CD8-positive, alpha-beta memory T cell (primary cell): Measurements from ENCODE around the gene MARK4. TPM values are rescaled to one million over a fixed set of nuclear protein-coding genes. Genes with fewer than 3 reads are reported as not detected.

Source experiments
- CTCF ChIA-PET: fragments of 350-600 bp; sonication (Branson Sonifier 250); formaldehyde crosslinking; loops from one replicate; lab custom pipeline; 2021; ENCODE audit warnings: antibody characterized with exemption; lab: Charles Lee
- POLR2A ChIA-PET: fragments of 350-600 bp; sonication (Branson Sonifier 250); formaldehyde crosslinking; loops from one replicate; lab custom pipeline; 2021; ENCODE audit warnings: antibody characterized with exemption; lab: Charles Lee
- DNase-seq, 5 donors: peaks; one replicate each; pipeline versions ENCODE4 v3.0.0 to v3.0.0-alpha.2; 2020 to 2022; ENCODE audit warnings: mixed read lengths in 1 of 5
- H3K27ac ChIP-seq: one replicate; pipeline ENCODE4 v1.7.0; 2013; ENCODE audit warnings: low read depth, mild to moderate bottlenecking, low read length, moderate library complexity
- H3K27me3 ChIP-seq: 2 replicates; pipeline ENCODE4 v1.7.0; 2013; ENCODE audit warnings: low read length, mild to moderate bottlenecking; ENCODE audit not compliant: insufficient read depth, poor library complexity, severe bottlenecking
- H3K36me3 ChIP-seq: 2 replicates; pipeline ENCODE4 v1.7.0; 2013; ENCODE audit warnings: mild to moderate bottlenecking, low read length, moderate library complexity; ENCODE audit not compliant: insufficient read depth
- H3K4me1 ChIP-seq: 2 replicates; pipeline ENCODE4 v1.7.0; 2013; ENCODE audit warnings: mild to moderate bottlenecking, low read length, moderate library complexity; ENCODE audit not compliant: insufficient read depth
- H3K4me3 ChIP-seq: 2 replicates; pipeline ENCODE4 v1.7.0; 2013; ENCODE audit warnings: mild to moderate bottlenecking, low read length
- H3K9me3 ChIP-seq: 2 replicates; pipeline ENCODE4 v1.7.0; 2013; ENCODE audit warnings: mild to moderate bottlenecking, low read length
- H3K27ac Mint-ChIP-seq, 8 donors: one replicate each; pipeline ENCODE4 v1.8.0; 2020 to 2021; ENCODE audit warnings: mixed read lengths in 8 of 8, mild to moderate bottlenecking in 6 of 8, inconsistent platforms in 3 of 8, moderate library complexity in 3 of 8
- H3K27me3 Mint-ChIP-seq, 2 donors: one replicate each; pipeline ENCODE4 v1.8.0; 2020 to 2021; ENCODE audit warnings: mixed read lengths in 2 of 2, mild to moderate bottlenecking in 1 of 2, moderate library complexity in 1 of 2
- H3K36me3 Mint-ChIP-seq, 3 donors: one replicate each; pipeline ENCODE4 v1.8.0; 2020 to 2021; ENCODE audit warnings: mixed read lengths in 3 of 3, inconsistent platforms in 1 of 3, mild to moderate bottlenecking in 1 of 3
- H3K4me1 Mint-ChIP-seq, 3 donors: one replicate each; pipeline ENCODE4 v1.8.0; 2020 to 2021; ENCODE audit warnings: mixed read lengths in 3 of 3, inconsistent platforms in 1 of 3, mild to moderate bottlenecking in 1 of 3
- H3K4me3 Mint-ChIP-seq, 7 donors: one replicate each; pipeline ENCODE4 v1.8.0; 2020 to 2021; ENCODE audit warnings: mixed read lengths in 7 of 7, mild to moderate bottlenecking in 6 of 7, moderate library complexity in 4 of 7, inconsistent platforms in 2 of 7
- H3K9me3 Mint-ChIP-seq, 5 donors: one replicate each; pipeline ENCODE4 v1.8.0; 2020 to 2022; ENCODE audit warnings: mixed read lengths in 5 of 5, mild to moderate bottlenecking in 3 of 5, moderate library complexity in 2 of 5, inconsistent platforms in 1 of 5
- polyA plus RNA-seq: library from polyadenylated mRNA; unstranded; fragments of 300-500 nt; fragmentation: Illumina TruSeq; gene quantifications from one replicate; pipeline ENCODE4 v1.2.3, GENCODE V29; 2021
- total RNA-seq, 2 experiments: library from RNA; stranded (reverse); gene quantifications; one replicate each; pipeline ENCODE4 v1.2.3, GENCODE V29; 2021

MARK4 gene
- total and polyA plus RNA-seq, 3 experiments from 2014 or later, result 2.6 to 21.2 (median 20.2) TPM

DNA sequence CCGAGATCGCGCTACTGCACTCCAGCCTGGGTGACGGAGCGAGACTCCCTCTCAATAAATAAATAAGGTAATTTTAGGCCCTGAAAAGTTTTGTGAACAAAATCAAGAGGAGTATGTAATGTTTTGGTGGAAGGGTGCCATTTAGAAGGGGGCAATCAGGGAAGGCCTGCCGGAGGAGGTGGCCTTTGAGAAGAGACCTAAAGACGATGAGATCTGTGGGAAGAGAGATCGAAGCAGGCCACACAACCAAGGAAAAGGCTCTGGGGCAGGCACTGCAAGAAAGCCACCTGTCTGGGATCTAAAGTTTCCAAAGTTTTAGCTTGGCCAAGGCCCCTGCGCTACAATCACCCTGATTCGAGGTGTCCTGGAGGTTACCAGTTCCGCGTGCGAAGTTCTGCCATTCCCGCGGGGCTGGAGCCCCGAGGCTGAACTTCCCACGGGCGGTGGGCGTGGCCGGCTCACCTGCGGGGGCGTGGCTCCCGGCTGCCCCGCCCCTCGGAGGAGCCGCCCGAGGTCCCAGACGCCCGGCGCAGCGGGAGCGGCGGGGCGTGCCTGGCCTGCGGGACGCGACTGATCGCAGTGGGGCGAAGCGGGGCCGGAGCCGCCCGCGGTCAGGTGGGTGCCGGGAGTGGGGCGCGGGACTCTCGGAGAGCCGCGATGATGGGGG is 89.3 kb downstream of the MARK4 start, which contains the start of gene KLC3:
Gene KLC3, plus strand, starts transcription at position 519 of the 667 bp plus-strand sequence. CDS start 4,792 bp downstream, outside the sequence.
- peaks cover 17 to 42% of the 10 kb centered on the region in 2 donors for H3K27me3 Mint-ChIP-seq
- no peaks in the 10 kb centered on the region for H3K9me3 ChIP-seq
- H3K4me3 ChIP-seq, result no peak within 1 kb of the TSS
- no peaks in the 10 kb centered on the region for H3K36me3 Mint-ChIP-seq
- peaks cover 7 to 9% (median 9%) of the 10 kb centered on the region in 3 donors for H3K4me1 Mint-ChIP-seq
- H3K4me3 Mint-ChIP-seq, result peak within 1 kb of the TSS in 6 of 7 donors; percentile 46 to 73 (median 68)
- no peak within 1 kb of the TSS for H3K27ac ChIP-seq
- peaks cover 13% of the 10 kb centered on the region for H3K27me3 ChIP-seq
- H3K9me3 Mint-ChIP-seq, result no peaks in the 10 kb centered on the region
- POLR2A ChIA-PET, result no interaction called here
- DNase-seq, result peak in 3 of 5 donors; percentile 24 to 34 (median 31)
- no peaks in the 10 kb centered on the region for H3K36me3 ChIP-seq
- peak within 1 kb of the TSS in 1 of 8 donors; percentile 65 for H3K27ac Mint-ChIP-seq
- peaks cover 9% of the 10 kb centered on the region for H3K4me1 ChIP-seq
- CTCF ChIA-PET, result no interaction called here

DNA sequence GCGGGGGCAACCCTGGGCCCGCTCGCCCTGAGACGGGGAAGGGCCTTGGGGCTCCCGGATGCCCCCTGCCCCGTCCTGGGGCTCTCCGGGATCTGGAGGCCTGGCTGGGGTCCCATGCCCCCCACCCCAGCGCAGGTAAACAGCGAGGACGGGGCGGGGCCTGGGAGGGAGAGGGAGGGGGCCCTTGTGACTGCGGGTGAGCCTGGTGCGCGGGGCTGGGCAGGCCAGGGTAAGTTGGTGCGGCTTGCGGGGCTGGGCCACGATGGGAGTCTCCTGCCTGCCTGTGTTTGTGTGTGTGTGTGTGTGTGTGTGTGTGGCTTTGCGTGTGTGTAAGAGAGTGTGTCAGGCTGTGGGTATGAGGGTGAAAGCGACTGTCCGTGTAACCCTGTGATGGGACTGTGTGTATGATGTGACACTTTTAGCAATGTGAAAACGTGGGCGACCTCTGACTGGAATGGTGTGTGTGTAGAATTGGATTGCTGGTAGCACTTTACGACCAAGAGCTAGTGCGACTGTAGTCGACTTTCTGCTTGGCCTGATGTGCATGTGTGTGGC is 89.9 kb downstream of the MARK4 start:
- H3K27me3 ChIP-seq, result peaks cover 13% of the 10 kb centered on the region
- peaks cover 9% of the 10 kb centered on the region for H3K4me1 ChIP-seq
- H3K27ac Mint-ChIP-seq, result no peak overlapping the region
- no peaks in the 10 kb centered on the region for H3K9me3 Mint-ChIP-seq
- no peak for DNase-seq
- no peak overlapping the region for H3K27ac ChIP-seq
- no peaks in the 10 kb centered on the region for H3K36me3 Mint-ChIP-seq
- H3K9me3 ChIP-seq, result no peaks in the 10 kb centered on the region
- H3K27me3 Mint-ChIP-seq, result peaks cover 21 to 45% of the 10 kb centered on the region in 2 donors
- CTCF ChIA-PET, result no interaction called here
- H3K4me1 Mint-ChIP-seq, result peaks cover 7 to 9% (median 9%) of the 10 kb centered on the region in 3 donors
- H3K4me3 Mint-ChIP-seq, result no peak overlapping the region
- POLR2A ChIA-PET, result no interaction called here
- no peak overlapping the region for H3K4me3 ChIP-seq
- H3K36me3 ChIP-seq, result no peaks in the 10 kb centered on the region

DNA sequence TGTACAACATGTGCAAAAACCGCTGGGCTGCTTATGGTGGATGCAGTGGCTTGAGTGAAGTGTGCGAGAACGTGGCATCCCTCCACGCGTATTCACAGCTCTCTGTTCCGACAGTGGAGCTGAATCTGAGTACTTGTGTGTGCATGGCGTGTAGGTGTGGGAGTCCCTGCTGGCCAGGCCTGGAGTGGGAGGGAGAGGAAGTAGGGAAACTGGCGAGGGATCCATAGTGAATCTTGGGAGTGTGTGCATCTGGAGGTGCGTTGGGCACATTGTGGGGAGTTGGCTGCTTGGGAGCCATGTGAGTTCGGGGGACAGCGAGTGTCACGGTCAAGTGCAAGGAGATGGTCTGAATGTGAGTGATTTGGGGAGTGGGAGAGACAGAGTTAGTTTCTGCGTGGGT is 91.8 kb downstream of the MARK4 start:
- no peak overlapping the region for H3K27ac Mint-ChIP-seq
- POLR2A ChIA-PET, result no interaction called here
- Histone ChIP-seq H3K9me3 (no peaks in the 10 kb centered on the region), H3K4me1 (peaks cover 9% of the 10 kb centered on the region), H3K4me3 (no peak overlapping the region), H3K27me3 (peaks cover 13% of the 10 kb centered on the region), H3K27ac (no peak overlapping the region), H3K36me3 (no peaks in the 10 kb centered on the region)
- H3K4me3 Mint-ChIP-seq, result no peak overlapping the region
- peaks cover 15 to 38% of the 10 kb centered on the region in 2 donors for H3K27me3 Mint-ChIP-seq
- CTCF ChIA-PET, result no interaction called here
- H3K4me1 Mint-ChIP-seq, result peaks cover 7 to 9% (median 9%) of the 10 kb centered on the region in 3 donors
- no peak for DNase-seq
- H3K36me3 Mint-ChIP-seq, result no peaks in the 10 kb centered on the region
- no peaks in the 10 kb centered on the region for H3K9me3 Mint-ChIP-seq

DNA sequence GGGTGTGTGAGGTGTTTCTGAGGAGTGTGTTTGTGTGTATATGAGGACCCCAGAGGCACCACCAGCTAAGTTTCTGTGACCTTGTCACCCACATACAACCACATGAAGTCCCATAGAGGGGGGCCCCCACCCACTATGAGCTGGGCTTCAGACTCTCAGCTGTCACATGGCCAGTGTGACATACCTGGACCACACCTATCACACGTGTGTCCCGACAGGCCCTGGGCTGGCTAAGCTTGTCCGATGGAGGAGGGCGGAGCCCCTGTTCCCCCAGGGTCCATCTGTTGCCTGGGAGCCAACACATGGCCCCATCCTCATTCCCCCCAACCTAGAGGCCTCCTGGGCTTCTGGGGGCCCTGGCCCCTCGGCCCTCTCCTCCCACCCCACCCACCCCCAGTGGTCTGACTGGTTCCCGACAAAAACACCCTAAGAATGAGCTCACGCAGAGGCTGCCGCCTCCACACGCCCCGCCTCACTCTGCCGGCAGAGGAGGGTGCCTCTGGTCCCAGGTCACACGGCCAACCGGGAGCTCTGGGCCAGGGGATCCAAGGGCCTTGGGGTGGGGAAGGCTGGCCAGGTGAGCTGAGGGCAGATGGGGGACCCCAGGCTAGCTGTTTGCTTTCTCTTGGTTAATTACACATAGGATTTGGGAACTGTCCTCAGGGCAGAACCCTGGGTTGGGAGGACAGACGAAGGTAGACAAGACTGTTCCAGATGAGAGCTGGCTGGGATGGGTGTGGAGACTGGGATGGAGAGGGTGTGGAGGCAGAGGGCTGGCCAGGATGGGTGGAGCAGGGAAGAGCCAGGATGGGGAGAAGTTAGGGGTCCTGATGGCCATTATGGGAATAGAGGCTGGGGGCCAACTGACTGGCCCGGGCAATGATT is 93.8 kb downstream of the MARK4 start:
- no peaks in the 10 kb centered on the region for H3K9me3 Mint-ChIP-seq
- Histone ChIP-seq H3K27me3 (peaks cover 8% of the 10 kb centered on the region), H3K27ac (no peak overlapping the region)

DNA sequence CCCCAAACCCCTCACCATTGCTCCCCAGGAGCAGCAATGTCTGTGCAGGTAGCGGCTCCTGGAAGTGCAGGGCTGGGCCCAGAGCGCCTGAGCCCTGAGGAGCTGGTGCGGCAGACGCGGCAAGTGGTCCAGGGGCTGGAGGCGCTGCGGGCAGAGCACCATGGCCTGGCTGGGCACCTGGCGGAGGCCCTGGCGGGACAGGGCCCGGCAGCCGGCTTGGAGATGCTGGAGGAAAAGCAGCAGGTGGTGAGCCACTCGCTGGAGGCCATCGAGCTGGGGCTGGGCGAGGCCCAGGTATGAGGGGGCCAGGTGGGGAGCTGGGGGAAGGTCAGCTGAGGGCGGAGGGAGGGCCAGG is 94.4 kb downstream of the MARK4 start:
- POLR2A ChIA-PET, result no interaction called here
- CTCF ChIA-PET, result no interaction called here

More for the DNA sequence above, 93.8 kb downstream of the MARK4 start:
- Histone ChIP-seq H3K4me1 (peaks cover 4% of the 10 kb centered on the region), H3K9me3 (no peaks in the 10 kb centered on the region), H3K36me3 (no peaks in the 10 kb centered on the region), H3K4me3 (no peak overlapping the region)
- Mint-ChIP-seq H3K27ac (no peak overlapping the region), H3K4me3 (no peak overlapping the region), H3K27me3 (peaks cover 11 to 24% of the 10 kb centered on the region in 2 donors), H3K36me3 (no peaks in the 10 kb centered on the region), H3K4me1 (peaks cover 4 to 5% (median 4%) of the 10 kb centered on the region in 3 donors)
- ChIA-PET POLR2A (no interaction called here), CTCF (no interaction called here)
- no peak for DNase-seq

DNA sequence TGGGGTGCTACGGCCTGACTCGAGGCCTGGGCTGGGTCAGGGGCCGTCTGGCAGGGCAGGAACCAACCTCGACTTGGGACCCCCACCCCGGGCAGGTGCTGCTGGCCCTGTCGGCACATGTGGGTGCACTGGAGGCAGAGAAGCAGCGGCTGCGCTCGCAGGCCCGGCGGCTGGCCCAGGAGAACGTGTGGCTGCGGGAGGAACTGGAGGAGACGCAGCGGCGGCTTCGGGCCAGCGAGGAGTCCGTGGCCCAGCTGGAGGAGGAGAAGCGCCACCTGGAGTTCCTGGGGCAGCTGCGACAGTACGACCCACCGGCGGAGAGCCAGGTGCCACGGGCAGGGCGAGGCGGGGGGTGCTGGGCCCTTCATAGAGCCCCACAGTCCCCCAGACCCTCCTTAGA is 95.4 kb downstream of the MARK4 start:
- Mint-ChIP-seq H3K27ac (no peak overlapping the region), H3K27me3 (peaks cover 11 to 19% of the 10 kb centered on the region in 2 donors), H3K36me3 (peaks cover 0 to 10% (median 2%) of the 10 kb centered on the region in 3 donors), H3K9me3 (no peaks in the 10 kb centered on the region), H3K4me3 (no peak overlapping the region), H3K4me1 (no peaks in the 10 kb centered on the region)
- ChIA-PET CTCF (no interaction called here), POLR2A (no interaction called here)
- H3K9me3 ChIP-seq, result no peaks in the 10 kb centered on the region
- no peaks in the 10 kb centered on the region for H3K4me1 ChIP-seq
- DNase-seq, result no peak
- H3K4me3 ChIP-seq, result no peak overlapping the region
- H3K36me3 ChIP-seq, result no peaks in the 10 kb centered on the region
- no peak overlapping the region for H3K27ac ChIP-seq
- no peaks in the 10 kb centered on the region for H3K27me3 ChIP-seq

More for the DNA sequence above, 94.4 kb downstream of the MARK4 start:
- Mint-ChIP-seq H3K4me1 (no peaks in the 10 kb centered on the region), H3K27me3 (peaks cover 11 to 19% of the 10 kb centered on the region in 2 donors), H3K9me3 (no peaks in the 10 kb centered on the region), H3K27ac (no peak overlapping the region), H3K4me3 (no peak overlapping the region), H3K36me3 (peaks cover 0 to 2% (median 0%) of the 10 kb centered on the region in 3 donors)
- no peaks in the 10 kb centered on the region for H3K36me3 ChIP-seq
- H3K4me1 ChIP-seq, result peaks cover under 1% of the 10 kb centered on the region
- no peak for DNase-seq
- peaks cover 4% of the 10 kb centered on the region for H3K27me3 ChIP-seq
- no peak overlapping the region for H3K27ac ChIP-seq
- H3K4me3 ChIP-seq, result no peak overlapping the region
- H3K9me3 ChIP-seq, result no peaks in the 10 kb centered on the region

DNA sequence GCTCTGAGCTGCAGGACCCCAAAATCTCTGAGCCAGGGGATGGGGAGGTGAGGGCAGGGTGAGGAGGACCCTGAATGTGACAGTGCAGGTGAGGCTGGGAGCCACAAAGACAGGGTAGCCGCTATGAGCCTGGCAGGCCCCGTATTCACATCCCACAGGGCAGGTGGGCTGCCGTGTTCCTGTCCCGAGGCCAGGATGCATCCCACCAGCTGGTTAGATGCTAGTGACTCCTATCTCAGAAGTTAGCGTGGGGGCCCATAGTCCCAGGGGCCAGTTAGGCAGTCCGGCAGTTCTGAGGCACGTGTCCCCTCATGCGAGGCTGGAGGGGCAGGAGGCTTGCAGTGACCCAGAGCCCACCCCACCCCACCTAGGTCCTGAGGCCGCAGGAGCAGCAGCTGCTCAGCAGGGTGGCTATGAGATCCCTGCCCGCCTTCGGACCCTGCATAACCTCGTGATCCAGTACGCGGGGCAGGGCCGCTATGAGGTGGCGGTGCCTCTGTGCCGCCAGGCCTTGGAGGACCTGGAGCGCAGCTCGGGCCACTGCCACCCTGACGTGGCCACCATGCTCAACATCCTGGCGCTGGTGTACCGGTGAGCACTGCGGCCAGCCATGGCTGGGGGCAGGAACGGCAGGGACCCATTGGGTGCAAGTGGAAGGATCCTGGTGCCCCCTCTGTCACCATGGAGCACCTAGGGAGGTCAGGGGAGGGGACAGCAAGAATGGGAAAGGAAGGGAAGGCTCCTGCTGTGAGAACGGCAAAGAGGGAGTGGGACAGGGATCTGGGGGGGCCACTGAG is 96.7 kb downstream of the MARK4 start:
- Mint-ChIP-seq H3K36me3 (peaks cover 0 to 21% (median 2%) of the 10 kb centered on the region in 3 donors), H3K27me3 (peaks cover 11 to 19% of the 10 kb centered on the region in 2 donors), H3K4me1 (no peaks in the 10 kb centered on the region), H3K4me3 (no peak overlapping the region), H3K27ac (peak overlapping the region in 1 of 8 donors; percentile 33), H3K9me3 (no peaks in the 10 kb centered on the region)
- H3K4me1 ChIP-seq, result no peaks in the 10 kb centered on the region
- H3K27ac ChIP-seq, result no peak overlapping the region
- no peak for DNase-seq
- no peak overlapping the region for H3K4me3 ChIP-seq
- H3K27me3 ChIP-seq, result no peaks in the 10 kb centered on the region
- no peaks in the 10 kb centered on the region for H3K9me3 ChIP-seq
- ChIA-PET CTCF (no interaction called here), POLR2A (no interaction called here)
- H3K36me3 ChIP-seq, result no peaks in the 10 kb centered on the region
